Stimulated activated CD4-positive, alpha-beta T cell treated with anti-CD3 and anti-CD28 coated beads, Interleukin-12 subunit alpha, Interleukin-12 subunit beta, amount 100 ng/mL, for 48 hours (primary cell): ENCODE data around the gene PDE2A.

ENCODE experiments used
- DNase-seq, 3 donors: peaks; one replicate each; pipeline ENCODE4 v3.0.0-alpha.2; 2020; ENCODE audit warnings: low read depth in 2 of 3, low spot score in 1 of 3

PDE2A gene

DNA sequence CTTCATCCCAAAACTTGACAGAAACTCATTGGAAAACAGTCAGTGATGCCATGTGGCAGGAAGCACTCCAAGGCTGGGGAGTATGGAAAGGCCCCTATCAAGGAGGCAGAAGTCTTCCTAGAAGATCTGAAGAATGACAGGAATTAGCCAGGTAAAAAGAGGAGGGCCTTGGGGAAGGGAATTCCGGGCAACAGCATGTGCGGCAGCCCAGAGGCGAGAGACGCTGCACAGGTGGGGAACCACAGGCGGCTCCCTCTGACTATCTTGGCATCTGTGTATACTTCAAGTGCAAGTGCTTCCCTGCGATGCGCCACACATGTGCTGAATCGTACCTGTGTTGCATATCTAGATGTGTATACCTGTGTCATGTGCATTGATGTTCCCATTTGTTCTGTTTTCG is 12.7 kb downstream of the PDE2A start:
- no peak for DNase-seq

DNA sequence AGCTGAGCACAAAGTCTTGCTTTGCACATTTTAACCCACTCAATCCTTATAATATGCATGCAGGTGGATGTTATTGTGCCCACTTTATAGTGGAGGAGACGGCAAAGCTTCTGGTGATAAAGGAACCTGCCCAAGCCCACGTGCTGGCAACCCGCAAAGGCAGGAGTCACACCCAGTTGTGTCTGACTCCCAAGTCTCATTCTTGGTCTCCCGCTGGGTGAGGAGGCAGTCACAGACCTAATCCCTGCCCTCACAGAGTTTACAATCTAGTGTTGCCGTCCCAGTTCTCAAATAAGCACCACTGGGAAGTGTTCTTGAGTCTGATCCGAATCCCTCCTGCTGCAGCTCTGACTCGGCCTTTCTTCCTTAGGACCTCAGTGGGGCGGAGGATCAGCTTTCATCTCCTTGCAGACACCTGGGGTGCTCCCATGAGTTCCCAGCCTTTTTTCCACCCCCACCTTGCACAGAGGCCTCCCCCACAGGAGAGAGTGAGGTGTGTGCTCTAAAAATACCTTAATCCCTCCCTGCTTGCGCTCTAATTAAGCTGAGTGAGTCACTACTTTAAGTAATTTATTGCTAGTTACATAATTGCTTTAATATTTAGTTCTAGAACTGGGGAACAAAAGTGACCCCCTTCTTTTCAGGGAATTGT is 15.1 kb downstream of the PDE2A start:
- no peak for DNase-seq

DNA sequence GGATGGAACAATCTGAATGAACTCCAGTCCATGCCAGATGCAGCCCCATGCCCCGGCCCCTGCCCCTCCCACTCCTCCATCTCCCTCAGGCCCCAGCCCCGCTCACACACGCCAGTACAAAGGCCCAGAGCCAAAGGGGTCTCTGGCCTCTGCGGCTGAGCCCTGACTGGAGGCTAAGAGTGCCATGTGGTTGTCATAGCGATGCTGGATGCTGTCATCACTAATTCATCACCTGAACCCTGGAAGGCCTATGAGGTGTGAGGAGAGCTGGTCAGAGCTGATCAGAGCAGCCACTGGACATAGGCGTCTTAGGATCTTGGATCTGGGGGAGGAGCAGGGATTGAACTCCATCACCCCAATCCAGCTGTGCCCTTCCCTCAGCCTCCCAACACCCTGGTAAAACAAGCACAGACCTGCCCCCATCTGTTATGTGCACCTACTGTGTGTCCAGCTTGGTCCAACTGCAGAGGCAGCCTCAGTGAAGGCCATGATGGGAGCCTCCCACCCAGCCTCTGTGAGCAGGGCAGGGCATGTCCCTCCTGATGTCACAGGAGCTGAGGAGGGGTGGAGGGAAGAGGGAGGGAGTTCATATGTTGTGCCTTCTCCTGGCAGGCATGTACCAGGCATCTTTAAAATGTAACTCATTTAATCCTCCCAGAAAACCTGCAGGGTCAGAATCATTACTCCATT is 16.7 kb downstream of the PDE2A start:
- no peak for DNase-seq

DNA sequence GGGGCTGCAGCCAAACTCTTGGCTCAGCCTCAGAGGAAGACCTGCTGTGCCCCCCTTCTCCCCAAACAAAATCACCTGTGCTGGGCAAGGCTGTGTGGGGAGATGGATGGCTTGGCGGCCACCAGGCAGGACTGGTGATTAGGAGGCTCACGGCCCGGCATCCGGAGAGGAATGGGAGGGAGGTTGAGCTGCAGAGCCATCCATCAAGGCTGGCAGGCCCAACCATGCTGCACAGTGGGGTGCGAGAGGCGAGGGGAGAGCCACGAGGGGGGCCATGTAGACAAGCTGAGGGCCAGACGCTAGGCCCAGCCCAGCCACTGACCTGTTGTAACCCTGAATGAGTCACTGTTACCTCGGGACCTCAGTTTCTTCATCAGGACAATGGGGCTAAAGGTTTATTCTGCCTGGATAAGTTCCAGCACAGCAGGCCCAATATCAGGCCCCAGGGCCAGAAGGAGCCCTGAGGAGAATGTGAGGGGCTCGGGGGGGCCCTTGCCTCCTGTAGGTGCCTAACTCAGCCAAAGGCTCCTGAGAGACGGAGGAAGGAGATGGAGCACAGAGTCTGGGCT is 18.2 kb downstream of the PDE2A start:
- no peak for DNase-seq

DNA sequence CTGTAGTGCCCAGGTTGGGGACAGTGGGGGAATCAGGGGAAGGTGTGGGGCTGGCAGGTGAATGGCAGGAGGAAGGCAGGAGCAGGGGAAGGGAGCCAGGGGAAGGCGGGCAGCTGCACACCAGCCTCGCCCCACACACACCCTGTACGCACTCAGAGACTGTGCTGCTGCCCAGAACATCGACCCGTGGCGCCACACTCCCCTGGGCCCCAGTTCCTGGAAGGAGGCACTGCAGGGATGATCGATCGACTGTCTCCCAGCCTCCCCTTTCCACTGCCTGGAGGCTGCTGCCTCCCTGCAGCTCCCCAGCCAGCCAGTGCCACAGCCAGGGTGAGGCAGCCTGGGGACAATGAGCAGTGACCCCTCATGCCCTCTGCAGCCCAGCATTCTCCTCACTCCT is 19.2 kb downstream of the PDE2A start:
- no peak for DNase-seq

DNA sequence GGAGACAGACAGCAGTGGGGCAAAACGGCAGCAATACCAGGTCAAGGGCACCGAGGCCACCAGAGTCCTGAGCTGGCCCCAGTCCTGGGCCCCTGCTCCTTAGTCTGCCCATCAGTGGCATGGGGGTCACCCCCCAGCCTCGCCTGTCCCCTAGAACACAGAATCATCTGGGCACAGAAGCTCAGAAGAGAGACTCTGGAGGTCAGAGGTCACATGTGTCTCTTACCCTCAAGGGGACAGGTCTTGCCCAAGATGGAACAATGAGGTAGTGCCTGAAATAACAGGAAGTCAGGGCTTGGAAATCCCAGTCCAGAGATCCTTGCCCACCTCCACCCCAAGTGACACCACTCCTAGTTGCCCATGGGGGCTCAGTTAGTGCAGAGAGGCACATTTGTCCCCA is 20.6 kb downstream of the PDE2A start:
- DNase-seq, result no peak

DNA sequence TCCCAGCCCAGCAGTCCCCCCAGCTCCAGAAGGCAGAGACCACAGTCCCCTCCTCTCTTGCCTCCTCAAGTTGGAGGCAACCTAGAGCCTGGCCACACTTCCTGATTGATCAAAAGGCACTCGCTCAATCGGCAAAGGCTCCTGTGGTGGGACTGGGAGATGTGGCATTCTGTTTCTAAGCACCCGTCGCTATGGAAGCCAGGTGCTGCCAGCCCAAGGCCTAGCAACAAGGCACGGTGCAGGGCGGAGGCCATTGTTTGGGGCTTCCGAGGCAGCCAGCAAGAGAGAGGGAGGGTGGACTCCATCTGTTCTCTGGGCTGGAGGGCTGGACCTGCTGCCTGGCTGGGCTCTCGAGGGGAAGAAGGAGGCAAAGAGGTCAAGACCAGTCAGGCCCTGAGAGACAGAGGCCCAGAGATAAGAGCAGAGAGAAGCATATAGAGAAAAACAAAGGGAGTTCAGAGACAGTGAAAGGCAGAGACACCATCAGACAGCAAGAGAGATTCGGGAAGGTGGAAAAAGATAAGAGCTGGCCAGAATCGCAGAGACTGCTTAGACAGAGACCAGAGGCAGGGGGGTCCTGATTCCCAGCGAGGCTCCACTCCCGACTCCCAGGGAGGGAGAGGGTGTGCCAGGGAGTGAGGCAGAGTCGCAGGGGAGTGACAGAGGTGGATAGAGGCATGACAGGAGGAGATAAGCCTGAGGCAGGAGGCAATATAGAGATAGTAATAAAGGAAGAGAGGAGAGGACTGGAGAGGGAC is 21.2 kb downstream of the PDE2A start:
- DNase-seq, result no peak

DNA sequence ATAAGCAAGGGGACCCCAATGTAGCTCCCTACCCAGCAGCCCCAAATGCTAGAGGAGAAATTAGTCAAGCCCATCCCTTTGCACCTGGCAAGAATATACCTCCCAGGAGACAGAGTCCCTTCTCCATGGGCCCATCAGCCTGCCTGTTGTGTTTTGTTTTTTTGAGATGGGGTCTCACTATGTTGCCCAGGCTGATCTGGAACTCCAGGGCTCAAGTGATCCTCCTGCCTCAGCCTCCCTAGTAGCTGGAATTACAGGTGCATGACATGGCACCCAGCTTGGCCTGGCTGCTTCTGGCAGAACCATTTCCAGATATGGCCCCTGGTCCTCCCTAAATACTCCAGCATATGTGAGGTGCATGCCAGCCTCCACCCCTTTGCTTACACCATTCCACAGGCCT is 22.1 kb downstream of the PDE2A start:
- DNase-seq, result no peak

DNA sequence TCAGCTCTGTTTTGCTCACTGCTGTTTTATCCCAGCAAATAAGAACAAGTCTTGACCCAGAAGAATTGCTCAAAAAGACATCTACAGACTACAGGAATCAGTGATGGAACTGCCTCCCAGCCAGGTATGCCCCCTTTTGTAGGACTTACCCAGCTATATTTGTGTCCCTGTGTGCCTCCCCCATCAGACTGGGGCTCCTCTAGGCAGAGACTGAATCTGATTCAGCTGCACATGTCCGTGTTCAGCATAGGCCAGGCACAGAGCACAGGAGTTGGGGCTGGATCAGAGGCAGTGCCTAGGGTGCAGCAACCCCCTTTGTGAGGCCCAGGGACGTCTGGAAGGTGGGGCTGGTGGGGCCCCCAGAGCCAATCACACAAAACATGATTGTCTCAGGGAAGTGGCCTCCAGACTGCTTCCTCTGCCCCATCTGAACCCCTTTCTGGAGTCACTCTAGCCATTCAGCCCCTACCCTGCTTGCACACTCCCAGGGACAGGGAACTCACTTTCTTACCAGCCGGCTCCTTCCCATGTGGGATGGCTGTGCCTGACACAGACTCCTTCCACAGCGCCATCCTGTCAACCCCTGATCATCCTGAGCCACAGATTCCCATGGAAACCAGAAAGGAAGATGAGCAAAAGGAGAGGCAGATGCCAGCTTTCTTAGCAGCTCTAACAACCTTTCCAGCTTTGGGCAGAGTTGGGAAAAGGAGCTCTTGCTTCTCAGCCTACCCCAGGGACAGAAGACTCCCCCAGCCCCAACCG is 24.8 kb downstream of the PDE2A start:
- DNase-seq, result no peak

DNA sequence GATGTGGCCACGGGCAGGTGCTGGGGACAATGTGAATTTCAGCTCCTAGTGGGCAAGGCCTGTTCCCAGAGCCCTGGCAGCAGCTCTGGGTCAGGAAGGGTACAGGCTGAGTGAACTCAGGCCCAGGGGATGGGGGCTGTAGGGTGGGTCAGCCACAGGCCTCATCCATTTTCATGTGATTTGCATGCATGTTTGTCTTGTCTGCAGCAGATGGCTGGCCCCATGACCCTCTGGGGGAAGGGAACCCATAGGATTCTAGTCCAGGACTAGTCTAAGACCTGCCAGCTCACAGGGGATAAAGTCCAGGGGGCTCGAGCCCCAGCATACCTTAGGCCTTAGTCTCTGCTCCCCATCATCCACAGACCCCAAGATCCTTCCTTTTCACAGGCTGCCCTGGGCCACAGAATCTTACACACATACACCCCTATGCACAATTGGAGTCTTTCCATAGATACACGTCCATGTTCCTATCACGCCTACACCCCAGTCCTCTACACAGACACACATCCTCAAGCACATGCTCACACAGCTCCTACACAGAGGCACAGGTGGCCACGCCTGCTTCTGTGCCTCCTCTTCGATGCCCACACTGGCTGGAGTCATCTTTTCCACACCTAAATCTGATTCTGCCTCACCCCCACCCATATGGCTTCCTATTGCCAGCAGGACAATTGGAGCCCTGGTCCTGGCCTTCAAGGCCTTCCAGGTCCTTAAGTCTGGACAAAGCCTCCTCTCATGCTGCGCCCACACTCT is 25.7 kb downstream of the PDE2A start:
- no peak for DNase-seq

DNA sequence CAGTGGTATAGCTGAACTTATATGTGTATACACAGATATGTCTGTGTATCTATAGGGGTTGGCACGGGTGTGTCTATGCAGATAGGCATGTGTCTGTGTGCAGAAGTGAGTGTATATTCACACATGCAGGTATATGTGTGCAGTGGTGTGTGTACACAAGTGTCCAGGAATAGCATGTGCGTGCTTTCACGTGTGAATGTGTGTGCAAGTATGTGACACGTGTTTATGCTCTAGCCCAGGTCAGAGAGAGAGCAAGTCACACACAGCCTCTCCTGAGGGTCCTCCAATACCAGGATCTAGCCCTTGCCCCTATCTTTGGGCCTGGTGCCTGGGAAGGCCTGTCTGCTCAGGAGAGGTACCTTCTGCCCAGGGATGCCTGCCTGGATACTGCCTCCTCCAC is 26.3 kb downstream of the PDE2A start:
- DNase-seq, result no peak

DNA sequence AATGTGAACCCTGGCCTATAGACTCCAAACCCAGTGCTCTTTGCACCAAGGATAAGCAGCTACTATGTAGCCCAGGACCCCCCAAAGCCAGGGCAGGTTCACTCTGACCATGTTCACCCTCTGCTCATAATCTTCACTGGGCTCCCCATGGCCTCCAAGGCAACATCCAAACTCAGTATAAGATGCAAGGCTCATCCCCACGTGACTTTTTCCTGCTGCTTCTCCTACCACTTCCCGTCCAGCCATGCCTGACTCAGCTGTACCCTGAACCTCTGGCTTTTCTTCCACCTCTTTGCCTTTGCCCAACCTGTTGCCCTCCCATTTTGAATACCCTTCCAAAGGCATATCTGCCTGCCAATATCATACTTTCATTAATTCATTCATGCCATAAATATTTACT is 27.8 kb downstream of the PDE2A start:
- no peak for DNase-seq

DNA sequence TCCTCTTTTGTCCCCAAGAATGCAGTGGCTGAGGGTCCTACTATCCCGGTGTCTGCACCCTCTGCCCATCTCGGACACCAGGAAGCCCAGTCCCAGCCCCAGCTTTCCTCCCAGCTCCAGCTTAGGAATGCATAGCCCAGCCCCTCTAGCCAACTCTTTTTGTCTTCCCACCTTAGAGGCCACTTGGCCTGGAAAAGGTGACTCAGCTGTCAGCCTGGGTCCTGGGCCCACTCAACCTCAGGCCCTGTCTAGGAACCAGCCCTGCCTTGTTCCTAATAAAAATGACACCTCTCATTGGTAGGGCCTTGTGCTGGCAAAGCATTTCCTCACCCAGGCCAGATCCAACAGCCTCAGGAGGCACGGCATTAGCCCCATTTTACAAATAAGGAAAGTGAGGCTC is 28.2 kb downstream of the PDE2A start:
- no peak for DNase-seq

DNA sequence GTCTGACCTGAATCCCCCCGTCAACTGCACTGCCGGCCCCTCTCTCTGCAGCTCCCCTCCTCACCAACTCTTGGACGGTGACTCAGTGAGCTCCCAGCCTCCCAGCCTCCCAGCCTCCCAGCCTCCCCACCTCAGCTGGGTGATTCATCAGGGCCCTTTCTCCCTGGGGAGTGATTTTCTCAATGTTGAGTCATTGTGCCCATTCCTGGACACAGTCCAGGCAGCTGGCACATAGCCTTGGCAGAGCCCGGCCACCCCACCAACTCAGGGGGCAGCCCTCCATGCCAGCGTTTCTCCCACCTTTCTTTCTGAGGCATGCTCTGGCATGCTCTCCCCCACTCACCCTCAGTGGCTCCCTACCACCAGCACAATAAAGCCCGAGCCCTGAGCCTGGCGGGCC is 30.7 kb downstream of the PDE2A start:
- no peak for DNase-seq

DNA sequence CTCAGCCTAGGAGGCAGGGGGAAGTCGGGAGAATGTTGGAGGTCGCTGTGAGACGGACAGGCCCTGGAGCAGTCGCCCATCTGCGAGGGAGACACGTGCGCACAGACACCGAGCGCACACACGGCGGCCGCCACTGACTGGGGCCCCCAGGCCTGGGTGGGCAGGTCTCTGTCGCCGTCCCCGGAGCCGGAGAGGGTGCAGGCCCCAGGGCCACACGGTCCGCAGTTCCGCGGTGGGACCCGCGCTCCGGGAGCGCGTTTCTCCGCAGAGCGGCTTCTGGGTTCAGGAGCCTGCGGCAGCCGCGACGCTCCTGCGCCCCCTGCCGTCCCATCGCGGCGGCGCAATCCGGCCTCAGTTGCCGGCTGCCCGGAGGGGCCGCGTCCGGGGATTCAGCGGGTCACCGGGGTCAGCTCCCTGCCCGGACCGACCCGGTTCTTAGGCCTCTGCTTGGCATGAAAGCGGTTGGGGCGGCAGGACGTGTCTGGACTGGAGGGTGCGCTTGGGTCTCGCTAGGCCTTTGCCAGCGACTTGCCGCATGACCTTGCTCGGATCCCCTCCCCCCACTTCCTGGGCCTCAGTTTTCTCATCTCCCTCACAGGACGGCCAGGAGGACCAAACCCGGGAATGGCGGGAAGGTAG is 31.2 kb downstream of the PDE2A start:
- peak; percentile 18 to 58 (median 54) for DNase-seq

DNA sequence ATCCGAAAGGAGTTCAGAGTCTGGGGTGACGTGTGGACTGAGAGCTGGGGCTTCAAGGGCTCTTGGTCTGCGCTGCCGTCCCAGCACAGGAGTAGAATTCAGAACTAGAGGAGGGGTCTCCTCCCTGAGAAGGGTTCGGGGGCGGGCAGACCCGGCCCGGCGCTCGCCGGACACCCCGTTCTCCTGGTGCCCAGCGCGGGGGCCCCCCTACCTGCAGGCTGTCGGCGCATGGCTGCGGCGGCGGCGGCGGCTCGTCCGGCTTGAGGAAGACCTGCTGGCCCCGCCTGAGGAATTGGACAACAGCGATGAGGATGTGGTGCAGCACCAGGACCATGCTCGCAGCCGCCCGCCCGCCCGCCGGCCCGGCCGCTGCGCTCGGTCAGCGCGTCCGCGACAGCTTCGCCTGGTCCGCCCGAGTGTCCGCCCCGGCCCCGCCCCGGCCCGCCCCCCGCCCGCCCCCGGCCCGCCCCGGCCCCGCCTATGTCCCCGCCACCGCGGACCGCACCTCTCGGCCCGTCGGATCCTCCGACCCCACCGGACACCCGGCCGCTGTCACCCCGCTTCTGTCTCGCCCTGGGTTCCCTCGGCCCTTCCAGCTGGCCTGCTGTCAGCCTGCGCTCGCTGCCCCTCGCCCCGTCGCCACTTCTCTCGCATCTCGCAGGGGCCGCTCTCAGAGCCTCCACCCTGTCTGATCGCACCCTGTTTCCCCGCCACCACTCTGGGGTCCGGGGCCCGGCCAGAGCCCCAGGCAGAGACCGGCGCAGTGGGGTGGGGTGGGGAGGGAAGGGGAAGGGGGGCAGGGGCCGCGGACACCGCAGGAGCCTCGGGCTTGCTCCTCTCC is 32.0 kb downstream of the PDE2A start:
- DNase-seq, result peak in 1 of 3 donors; percentile 3

DNA sequence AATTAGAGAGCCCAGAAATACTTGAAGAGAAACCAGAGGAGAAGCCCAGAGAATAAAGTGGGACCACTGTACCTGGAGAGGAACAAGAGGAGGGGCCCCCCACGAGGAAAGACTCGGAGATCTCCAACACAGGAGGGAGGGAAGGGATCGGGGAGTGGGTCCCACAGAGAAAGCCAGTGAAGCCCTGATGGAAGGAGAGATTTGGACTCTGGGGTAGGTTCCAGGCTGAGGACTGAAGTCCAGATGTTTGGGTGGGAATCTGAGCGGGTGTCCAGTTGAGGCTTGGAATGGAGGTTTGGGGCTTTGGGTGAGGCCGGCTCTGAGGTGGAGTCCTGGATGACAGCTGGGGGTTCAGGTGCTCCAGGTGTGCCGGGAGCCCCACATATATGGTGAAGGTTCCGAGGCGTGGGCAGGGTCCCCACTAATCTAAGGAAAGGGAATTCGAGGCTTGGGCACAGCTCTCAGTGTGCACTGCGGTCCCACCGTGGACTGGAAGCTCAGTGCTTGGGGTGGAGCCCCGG is 32.6 kb downstream of the PDE2A start:
- no peak for DNase-seq

DNA sequence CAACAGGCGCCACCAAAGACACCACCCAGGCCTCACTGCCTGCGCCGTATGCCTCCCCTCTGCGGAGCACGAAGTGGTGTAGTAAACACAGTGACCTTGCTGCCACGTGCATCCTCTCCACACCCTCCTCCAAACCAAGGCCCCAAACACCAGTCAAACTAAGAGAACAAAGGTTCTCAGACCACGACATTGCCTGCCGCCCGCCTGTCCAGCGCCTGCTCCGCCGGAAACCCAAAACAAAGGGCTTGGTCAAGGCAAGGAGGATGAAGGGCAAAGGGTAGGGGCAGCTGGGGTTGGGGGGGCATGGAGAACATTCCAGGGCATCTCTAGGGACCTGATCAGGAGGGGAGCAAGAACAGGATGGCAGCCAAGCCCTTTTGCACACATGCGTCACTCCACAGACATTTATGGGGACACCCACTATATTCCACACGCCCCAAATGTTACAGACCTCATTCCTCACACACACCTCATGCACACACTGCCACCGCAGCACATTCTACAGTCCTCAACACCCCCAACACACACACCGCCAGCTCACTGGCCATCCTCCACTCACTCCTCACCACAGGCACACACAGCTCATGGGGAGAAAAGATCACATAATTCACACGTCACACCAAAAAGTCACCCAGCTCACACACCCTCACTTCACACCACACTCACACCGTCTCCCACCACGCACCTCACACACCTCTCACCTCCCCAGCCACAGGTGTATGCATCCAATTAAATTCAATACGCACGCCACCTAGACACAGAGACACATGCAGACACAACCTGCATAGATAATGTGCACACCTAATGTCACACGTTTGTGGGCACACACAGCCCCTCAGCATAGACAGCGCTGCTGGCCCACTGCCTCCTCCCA is 34.5 kb downstream of the PDE2A start:
- DNase-seq, result no peak
